GM18861 (cell line): ENCODE data around the gene YEATS2.
A peak's percentile ranks its signal among the peaks of the same experiment; 100 is the strongest.

ENCODE experiments used
- ATAC-seq: cut with Tn5 transposase; IDR thresholded peaks from one replicate; pipeline ENCODE4 v1.9.1; 2021; ENCODE audit not compliant: unreplicated experiment

The YEATS2 gene

DNA sequence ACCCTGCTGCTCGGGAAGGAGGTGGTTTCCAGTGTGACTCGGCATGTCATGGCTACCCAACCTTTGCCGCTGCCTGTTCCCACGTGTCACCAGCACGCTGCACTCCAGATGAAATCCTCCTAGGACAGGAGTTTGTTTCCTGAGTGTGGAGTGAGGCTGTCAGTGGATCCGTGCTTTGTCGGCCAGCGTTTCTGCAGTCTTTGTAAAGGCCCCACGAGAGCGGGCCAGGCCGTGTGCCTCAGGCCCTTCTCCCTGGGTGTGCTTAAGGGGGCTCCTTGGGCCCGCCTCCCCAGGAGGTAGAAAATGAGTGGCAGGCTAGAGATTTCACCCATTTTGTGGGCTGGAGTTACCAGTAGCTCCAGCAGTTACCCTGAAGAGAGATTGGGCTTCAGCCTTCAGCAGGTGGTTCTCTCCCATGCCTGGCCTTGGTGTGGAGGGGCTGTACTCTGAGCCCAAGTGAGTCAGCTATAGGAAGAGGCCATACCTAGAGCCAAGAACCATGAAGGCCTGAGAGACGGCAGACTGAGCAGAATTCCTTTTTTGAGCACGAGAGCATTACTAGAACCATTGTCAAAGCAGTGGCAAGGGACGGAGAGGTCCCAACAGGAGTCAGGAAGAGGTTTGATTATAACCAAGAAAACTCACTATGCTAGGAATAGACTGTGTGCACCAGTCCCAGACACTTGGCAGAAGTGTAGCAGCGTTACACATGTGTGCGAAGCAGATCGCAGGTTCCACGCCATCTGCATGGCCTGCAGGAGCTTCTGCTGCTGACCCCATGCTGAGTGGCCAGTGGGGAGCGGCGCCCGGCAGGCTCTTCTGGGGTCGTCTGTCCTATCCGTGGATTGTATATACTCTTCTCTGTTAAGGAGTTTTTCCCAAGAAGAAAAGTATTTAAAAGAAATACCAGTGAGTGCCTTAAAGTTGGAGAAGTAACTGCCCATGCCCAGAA lies 113.3 kb downstream of the YEATS2 start:
- ATAC-seq = no peak

DNA sequence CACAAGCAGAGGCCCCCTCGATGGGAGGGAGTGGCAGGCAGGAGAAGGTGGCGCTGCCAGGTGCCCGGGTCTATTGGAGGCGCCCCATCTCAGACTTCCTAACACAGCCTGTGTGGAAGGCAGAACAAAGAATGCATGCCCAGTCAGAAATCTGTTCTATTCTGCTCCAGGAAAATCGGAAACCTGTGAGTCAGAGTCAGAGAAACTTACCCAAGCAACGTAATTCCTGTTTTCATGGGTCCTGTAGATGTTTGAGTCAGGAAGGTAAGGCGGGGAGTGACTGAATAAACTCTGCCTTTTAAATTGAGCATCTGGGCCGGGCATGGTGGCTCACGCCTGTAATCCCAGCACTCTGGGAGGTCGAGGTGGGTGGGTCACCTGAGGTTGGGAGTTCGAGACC lies 114.0 kb downstream of the YEATS2 start:
- ATAC-seq = no peak

DNA sequence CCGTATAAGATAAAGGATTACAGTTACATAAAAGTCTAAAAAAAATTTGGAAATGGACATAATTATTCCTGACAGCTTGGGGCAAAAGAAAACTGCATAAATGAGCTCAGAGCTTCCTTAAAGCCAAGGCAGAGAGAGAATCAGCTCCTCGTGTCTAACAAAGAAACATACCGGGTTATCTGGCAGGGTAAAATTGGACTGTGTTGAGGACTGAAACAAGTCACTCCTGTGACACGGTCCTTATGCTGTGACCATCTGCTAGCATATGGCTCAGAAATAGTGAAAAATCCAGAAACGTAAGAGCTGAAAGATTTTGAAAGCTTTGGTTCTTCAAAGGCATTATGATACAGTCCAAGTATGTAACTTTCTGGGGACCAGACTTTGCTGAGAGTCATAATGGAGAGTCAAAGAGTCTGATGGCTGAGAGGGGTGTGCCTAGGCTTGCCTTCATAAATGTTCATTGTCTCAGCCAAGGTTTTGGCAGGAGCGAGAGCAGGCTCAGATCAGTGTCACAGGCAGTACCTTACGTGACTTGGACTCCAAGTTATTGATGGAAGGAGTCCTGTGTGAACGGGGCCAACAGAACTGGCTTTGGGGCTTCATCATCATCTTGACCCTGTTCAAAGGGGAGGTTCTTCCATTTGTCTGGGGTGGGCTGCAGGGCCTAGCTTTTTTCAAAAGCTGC lies 115.3 kb downstream of the YEATS2 start:
- ATAC-seq = no peak

DNA sequence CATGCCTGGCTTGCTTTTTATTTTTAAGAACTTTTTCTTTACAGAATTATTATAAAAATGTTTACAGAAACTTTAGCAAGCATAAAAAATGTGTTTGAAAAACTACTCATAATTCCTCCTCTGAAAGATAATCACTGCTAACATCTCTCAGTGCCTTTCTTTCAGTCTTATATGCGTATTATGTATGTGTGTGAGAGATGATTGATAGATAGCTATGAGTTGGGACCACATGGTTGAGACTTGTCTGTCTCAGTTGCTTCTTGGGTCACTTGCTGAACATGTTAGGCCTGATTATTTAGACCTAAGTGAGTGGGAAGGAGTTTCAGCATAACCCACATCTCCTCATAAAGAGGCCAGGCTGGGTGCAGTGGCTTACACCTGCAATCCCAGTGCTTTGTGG lies 116.6 kb downstream of the YEATS2 start:
- no peak for ATAC-seq

DNA sequence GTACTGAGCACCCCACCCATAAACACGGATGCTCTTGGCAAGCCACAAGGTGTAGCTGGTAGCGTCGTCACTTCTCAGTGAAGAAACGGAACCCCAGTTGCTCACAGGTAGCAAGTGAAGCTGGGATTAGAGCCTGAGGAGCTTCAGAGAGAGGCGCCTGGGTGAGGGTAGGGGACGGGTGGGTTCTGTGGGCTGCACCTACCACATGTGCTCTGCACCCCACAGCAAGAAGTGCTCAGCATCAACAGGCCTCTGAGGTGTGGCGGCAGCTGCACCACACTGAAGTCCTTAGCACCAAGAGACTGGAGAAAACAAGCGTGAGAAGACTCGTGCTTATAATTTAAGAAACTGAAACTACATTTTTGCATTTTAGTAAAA lies 118.0 kb downstream of the YEATS2 start:
- no peak for ATAC-seq

DNA sequence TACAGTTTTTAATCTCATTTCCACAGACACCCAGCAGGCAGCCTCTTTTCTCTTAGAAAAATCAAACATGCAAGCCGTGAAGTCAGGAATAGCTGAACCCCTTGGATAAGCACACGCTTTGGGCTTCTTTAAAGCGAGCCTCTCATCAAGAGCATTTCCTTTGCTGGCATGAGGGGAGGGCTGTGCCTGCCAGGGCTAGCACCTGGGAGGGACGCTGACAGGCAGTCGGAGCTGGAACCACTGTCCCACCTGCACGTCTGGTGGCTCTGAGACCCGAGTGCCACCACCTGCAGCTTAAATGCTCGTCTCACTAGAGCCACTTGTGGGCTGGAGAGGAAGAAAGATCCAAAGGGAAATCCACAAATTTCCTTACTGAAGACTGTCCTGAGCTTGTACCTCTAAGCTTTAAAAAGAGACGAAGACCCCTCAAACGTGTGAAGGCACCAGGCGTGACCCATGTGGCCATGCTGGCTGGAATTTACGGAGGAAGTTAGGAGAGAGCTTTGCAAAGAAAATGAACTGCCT lies 118.4 kb downstream of the YEATS2 start:
- ATAC-seq = no peak

DNA sequence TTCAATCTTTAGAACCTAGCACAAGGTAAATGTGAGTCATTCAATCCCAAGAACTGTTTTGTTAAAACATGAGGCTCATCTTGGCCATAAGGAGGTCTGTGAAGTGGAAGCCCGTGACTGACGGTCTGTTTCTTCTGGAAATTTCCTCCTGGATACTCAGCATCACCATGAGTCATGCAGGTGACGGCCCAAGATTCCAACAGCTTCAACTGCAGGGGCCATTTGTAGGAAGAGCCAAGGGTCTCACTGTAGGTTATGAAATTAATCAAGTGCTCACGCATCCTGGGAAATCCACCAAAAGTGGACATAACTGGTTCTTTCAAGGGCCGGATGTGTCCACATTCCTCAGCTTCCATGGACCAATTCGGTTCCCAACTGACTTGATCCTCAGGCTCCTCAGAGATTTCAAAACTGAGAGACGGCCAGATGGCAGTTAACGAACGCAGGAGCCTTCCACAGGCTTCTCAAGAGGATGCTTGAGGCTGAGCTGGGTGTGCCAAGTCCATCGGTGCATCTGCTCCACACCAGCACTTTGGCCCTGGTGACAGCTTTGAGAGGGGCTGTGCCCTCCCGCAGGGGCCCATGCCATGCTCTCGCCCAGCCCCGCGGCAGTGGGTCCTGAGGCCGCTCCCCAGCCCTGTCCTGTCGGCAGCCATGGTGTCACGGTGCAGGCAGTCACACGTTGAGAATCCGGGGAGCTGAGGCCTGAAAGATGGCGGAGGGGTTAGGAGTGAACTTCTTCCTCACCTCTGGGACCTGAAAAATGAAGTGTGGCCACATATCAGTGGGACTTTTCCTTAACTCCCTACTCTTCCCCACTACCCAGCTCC lies 119.3 kb downstream of the YEATS2 start:
- ATAC-seq = no peak

DNA sequence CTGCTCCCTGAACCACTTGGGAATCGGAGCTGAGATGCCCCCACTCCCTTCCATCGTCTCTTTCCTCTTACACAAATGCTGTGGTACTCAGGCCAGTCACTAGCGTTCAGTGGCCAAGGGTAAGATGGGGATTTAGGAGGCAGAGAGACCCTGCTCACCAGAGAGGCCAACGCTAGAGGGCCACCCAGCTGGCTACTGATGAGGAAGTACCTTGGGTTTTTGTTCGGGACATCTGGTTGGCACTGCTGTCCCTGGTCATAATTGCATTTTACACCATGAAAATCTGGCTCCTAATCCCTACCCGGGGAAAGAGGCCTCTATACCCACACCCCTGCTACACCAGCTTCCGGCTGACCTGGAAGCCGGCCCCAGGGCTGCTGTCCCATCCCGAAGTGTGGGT lies 120.0 kb downstream of the YEATS2 start:
- ATAC-seq = no peak

DNA sequence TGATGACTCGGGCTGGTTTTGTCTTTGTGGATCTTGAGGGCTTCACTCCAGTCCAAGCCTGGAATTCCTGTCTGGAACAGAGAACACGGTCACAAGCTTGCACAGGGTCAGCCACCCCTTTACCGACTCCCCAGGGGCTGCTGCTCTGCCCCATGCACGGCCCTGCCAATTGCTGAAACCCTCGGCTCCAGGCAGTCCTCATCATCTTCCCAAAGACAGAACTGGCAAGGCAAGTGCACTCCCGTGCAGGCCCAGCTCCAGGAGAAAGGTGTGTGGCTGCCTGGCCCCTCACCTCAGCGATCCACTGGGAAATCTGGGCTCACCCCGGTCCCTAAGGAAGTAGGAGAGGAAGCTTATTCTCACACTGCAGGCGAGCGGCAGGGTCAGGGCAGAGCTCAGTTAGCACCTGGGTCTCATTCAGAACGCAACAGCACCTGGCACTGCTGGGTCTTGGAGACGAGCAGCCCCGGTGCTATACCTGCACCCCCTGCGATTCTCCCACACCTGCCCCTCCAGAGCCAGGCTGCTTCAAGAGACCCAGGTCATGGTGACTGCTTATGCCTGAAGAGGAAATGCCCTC lies 120.5 kb downstream of the YEATS2 start:
- ATAC-seq = no peak

DNA sequence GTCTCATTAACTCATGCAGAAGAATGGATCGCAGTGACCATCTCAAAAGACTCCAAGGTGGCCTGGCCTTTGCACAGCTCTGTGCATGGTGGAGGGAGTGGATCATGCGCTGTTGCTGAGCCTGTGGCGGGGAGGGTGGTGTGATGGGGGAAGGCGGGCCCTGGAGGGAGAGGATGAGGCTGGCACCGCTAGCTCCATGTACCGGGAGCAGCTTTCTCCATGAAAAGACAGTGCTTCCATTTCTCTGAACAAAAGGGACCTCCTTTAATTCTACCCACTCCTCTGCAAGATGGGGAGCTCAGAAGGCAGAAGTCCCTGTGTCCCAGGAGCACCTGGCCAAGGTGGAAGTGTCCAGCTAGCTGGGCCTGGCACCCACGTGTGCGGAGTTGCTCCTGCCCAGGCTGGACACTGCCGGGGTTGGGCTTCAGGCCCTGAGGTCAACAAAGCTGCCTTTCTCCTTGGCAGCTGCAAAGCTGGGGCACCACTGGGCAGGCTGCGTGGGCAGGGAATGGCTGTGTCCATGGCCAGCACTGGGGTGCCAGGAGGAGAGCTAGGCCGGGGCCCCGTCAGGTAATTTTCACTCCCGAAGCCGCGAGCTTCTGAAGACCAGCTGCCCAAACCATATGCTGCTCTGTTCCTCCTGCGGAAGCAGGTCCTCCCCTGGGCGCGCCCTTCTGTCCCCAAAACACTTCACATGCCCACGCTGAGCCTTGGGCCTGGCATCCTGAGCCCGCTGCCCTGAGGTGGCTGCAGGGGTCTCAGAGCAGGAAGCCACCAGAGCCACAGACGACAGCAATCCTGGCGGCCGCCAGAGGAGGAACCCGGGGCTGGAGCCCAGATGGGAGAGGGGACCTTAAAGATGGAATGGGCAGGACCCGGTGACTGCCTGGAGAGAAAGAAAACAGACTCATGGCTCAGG lies 121.4 kb downstream of the YEATS2 start:
- ATAC-seq = no peak

DNA sequence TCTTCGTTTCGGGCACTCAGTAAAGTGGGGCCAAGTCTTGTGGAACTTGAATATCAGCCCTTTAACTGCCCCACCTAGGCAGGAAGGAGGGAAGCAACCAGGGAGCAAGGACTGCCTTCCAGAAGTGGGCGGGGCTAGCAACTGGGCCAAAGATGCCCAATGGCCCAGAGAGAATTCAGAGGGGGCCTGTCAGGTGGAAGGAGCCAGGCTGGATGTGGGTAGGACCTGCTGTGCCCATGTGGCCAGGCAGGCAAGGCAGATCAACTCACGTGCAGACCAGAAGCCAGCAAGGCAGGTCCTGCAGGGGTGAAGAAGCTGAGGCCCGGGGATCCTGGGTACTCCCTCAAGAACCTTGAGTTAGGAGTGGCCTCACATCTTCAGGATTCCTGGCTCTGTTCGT lies 122.2 kb downstream of the YEATS2 start:
- no peak for ATAC-seq

DNA sequence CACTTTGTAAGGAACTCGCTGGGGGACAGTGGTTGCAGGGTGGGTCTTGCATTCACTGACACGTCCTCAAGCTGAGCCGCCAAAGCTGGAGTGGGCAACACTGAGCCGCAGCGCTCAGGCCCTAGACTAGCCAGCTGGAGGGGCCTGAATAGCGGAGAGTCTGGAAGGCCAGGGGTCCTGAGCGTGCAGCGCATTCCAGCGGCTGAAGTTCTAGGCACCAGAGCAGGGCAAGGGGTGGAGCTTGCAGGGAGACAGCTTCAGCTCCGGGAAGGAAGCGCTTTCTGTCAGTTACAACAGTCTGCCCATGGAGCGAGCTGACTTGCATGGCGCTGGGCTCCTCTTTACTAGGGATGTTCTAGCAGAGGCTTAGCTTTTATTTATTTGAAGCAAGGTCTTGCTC lies 125.0 kb downstream of the YEATS2 start:
- no peak for ATAC-seq

DNA sequence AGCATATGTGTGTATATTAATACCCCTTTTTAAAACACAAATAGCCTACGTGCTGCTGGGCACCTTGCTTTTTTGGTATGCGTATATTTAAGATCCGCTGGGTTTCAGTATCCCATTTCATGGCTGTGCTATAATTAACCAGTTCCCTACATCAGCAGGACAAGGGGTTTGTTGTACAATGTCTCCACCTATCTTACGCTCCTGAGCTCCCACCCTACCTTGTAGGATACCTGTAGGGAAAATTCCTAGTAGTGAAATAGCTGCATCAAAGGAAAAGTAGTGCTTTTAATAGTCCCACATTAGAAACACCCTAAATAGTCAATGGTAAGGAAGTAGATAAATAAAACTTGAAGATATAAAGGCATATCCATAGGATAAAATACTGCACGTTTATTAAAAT lies 126.4 kb downstream of the YEATS2 start:
- no peak for ATAC-seq

DNA sequence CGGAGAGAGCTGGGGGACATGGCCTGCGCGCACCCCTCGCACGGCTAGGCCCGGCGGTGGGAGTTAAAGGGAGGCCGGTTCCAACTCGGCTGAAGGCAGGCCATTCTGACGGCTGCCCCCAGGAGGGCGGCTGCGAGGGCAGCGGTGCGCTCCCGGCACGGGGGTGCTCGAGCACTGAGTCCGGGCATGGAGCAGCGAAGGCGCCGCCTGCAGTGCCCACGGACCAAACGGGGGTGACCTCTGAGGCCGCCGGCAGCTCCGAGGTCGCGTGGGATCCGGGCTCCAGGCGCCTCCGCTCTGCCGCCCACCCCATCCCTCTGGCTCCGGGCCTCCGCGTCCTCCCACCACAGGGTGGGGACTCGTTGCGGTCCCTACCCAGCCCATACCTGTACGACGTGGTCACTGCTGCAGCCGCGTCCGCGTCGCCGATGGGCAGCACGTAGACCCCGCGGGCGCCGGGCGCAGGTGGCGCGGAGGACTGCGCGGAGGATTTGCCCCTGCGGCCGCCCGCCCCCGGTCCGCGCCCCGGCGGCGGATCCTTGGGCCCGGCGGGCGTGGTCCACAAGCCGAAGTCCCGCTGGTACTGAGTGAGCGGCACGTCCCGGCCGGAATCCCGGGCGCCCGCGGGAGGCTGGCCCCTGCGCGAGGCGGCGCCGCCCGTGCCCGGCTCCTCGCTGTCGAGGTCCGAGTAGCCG lies 127.3 kb downstream of the YEATS2 start:
- ATAC-seq = peak; percentile 14

DNA sequence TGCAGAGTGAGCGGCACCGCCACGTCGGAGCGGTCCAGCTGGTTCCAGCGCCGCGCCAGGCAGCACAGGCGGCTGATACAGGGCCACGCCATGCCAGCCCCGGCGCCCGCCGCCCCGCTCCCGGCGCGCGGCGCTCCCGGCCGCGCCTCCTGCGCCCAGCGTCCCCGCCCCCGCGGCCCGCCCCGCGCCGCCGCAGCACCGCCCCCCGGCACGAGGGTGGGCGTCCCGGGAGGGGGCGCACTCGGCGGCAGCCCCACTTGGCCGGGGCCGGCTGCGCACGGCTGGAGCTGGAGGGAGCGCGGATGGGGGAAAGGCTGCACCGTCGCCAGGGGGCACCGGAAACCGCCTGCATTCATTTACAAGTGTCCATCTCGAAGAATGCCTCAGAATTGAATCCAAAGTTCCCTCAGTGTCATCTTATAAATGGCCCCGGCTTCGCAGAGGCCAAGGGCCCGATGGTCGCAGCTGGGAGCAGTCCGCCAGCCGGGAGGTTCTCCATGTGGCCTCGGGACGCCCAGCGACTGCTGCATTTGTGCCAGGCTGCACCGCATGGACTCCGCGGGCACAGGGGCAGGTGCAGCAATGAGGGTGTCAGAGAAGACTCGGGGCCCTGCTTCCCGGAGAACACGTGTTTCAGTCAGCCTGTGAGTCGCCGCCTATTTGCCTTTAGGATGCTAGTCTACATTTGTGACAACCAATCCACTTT lies 128.0 kb downstream of the YEATS2 start, which contains the start of gene MAP6D1:
Gene MAP6D1, minus strand, starts transcription at position 122 of the 706 bp plus-strand sequence. Its CDS starts 30 bp downstream, at position 92.
- peak; percentile 55 for ATAC-seq

DNA sequence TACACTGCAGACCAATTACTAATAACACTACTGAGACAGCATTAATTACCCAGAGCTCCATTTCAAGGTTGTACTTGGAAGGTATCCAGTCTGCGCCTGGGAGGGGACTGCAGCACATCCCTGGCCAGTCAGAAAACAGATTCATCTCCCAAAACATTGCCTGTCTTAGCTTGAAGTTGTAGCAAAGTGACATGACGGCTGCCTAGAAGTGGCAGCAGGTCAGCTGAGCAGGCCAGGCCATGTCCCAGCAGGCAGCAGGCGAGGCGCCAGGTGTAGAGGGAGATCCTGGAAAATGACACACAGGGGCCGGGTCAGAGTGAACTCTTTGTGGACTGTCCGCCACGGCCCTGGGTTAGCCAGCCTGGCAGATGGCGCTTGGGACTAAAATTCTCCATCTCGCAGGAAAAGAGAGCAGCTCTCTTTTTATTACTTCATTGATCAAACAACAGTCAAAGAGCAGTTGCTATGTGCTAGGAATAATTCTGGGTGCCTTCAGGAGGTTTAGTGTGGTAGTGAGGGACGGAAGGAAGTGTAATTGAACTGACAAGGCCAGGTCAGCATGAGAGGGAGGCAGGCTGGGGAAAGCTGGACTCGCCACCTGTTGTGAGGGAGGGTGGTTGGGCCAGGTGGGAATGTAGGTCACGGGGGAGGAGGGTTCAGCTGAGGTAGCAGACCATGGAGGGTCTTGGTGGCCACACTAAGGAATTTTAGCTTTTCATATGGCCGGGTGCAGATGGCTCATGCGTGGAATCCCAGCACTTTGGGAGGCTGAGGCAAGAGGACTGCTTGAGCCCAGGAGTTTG lies 129.1 kb downstream of the YEATS2 start:
- no peak for ATAC-seq

DNA sequence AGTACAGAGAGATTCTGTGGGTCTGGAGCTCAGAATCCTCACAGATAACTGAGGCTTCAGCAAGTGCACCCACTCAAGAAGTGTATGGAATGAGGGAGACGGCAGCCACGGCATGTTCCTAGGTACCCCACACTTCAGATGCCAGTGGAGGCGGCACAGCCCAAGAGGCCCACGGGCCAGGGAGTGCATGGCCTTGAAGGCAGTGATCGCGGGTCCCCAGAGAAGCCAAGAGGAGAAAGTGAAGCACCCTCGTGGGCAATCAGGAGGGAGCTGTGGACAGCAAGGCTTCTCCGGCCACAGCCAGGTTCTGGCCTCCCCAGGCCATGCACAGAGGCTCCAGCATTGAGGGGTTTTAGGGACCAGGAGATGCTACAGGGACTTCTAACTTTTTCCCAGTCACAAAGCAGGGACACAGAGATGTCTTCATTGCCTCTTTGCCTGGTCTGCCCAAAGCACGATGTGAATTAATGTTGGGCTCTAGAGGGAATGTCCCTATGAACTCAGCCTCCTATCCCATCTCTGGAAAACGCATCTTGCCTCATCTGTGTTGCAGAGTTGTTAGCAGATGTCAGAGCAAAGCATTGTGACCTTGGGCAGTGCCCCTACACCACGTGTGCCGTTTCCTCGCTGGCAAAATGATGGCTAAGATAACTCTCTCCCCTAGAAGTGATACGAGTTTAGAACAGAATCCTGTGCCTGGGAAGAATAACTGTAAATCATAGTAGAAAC lies 130.4 kb downstream of the YEATS2 start:
- ATAC-seq = no peak
